PC-9 (cell line): ENCODE results near the gene TBC1D22A. TPM values are rescaled to one million over a fixed set of nuclear protein-coding genes. Genes with fewer than 3 reads are reported as not detected.
A peak's percentile ranks its signal among the peaks of the same experiment; 100 is the strongest.

Source experiments
- BruUV-seq: library from RNA; stranded (reverse); fragments of 400-500 nt; replicated peaks from 2 replicates; lab custom pipeline; 2021; lab: Mats Ljungman, UMichigan
- CTCF ChIA-PET: fragments of 300-600 bp; sonication (Branson Sonifier 250); formaldehyde crosslinking; loops from one replicate; lab custom pipeline; 2022; ENCODE audit warnings: antibody characterized with exemption; lab: Charles Lee
- POLR2A ChIA-PET: fragments of 300-600 bp; sonication (Branson Sonifier 250); formaldehyde crosslinking; loops from one replicate; lab custom pipeline; 2022; ENCODE audit warnings: antibody characterized with exemption; ENCODE audit not compliant: unreplicated experiment; lab: Charles Lee
- DNase-seq, 2 experiments: peaks; one replicate each; pipeline versions ENCODE4 v3.0.0 to v3.0.0-alpha.2; 2015 to 2022; ENCODE audit warnings: mixed read lengths in 1 of 2
- H2AFZ ChIP-seq: fragments of 200-600 bp; sonication (generic); 2 replicates; pipeline ENCODE4 v1.8.1; 2017; ENCODE audit warnings: antibody characterized with exemption
- H3F3A ChIP-seq: fragments of 200-600 bp; sonication (generic); 2 replicates; pipeline ENCODE4 v1.8.1; 2017; ENCODE audit warnings: antibody characterized with exemption, mild to moderate bottlenecking, low read depth; ENCODE audit not compliant: insufficient read depth
- H3K27ac ChIP-seq: fragments of 200-600 bp; sonication (generic); 2 replicates; pipeline ENCODE4 v1.6.1; 2016; ENCODE audit warnings: mixed run types
- H3K27me3 ChIP-seq: fragments of 200-600 bp; sonication (generic); 2 replicates; pipeline ENCODE4 v1.6.1; 2016; ENCODE audit warnings: low read depth, mixed run types; ENCODE audit not compliant: insufficient read depth
- H3K36me3 ChIP-seq: fragments of 200-600 bp; sonication (generic); 2 replicates; pipeline ENCODE4 v1.6.1; 2016; ENCODE audit warnings: low read depth, mixed run types
- H3K4me1 ChIP-seq: fragments of 200-600 bp; sonication (generic); replicated peaks from 2 replicates; pipeline ENCODE4 v1.6.1; 2016; ENCODE audit warnings: mixed run types; ENCODE audit not compliant: insufficient read depth
- H3K4me2 ChIP-seq: fragments of 200-600 bp; sonication (generic); 2 replicates; pipeline ENCODE4 v1.6.1; 2017; ENCODE audit warnings: mixed run types
- H3K4me3 ChIP-seq: fragments of 200-600 bp; sonication (generic); 2 replicates; pipeline ENCODE4 v1.6.1; 2016; ENCODE audit warnings: mixed run types
- H3K79me2 ChIP-seq: fragments of 200-600 bp; sonication (generic); 2 replicates; pipeline ENCODE4 v1.6.1; 2017; ENCODE audit warnings: low read depth, mixed run types
- H3K9me2 ChIP-seq: fragments of 200-600 bp; sonication (generic); 2 replicates; pipeline ENCODE4 v1.8.1; 2017; ENCODE audit warnings: mild to moderate bottlenecking; ENCODE audit not compliant: insufficient read depth
- H3K9me3 ChIP-seq: fragments of 200-600 bp; sonication (generic); 2 replicates; pipeline ENCODE4 v1.8.1; 2016; ENCODE audit warnings: low read depth; ENCODE audit not compliant: insufficient read depth
- H4K20me1 ChIP-seq: fragments of 200-600 bp; sonication (generic); 2 replicates; pipeline ENCODE4 v1.8.1; 2017; ENCODE audit not compliant: insufficient read depth
- CTCF ChIP-seq: fragments of 200-600 bp; sonication (generic); conservative IDR thresholded peaks from 2 replicates; pipeline ENCODE4 v1.6.1; 2017; ENCODE audit warnings: mixed run types, antibody characterized with exemption, mild to moderate bottlenecking, moderate library complexity
- EZH2 ChIP-seq: fragments of 200-600 bp; sonication (generic); IDR thresholded peaks from 2 replicates; pipeline ENCODE4 v1.8.0; 2017; ENCODE audit warnings: antibody characterized with exemption, low read depth
- intact Hi-C: fragments of 100-400 bp; cut with micrococcal nuclease; formaldehyde crosslinking; loops from one replicate; pipeline ENCODE4 v1.10.0; 2022; ENCODE audit not compliant: unreplicated experiment
- total RNA-seq: library from RNA; stranded (reverse); gene quantifications from 2 replicates; pipeline ENCODE4 v1.2.3, GENCODE V29; 2021

Gene TBC1D22A
- total RNA-seq, 1 experiment from 2014 or later, result 40.3 TPM

- Histone ChIP-seq H4K20me1 (peaks cover 50% of the 10 kb centered on the region), H3K4me2 (no peak overlapping the region), H3K4me1 (no peaks in the 10 kb centered on the region), H3K79me2 (0 out of 2 replicates have a peak, but pooled peaks cover 5% of the 10 kb centered on the region), H3K9me2 (no peaks in the 10 kb centered on the region), H3K27ac (no peak overlapping the region), H3F3A (no peaks in the 10 kb centered on the region), H3K4me3 (no peak overlapping the region), H3K9me3 (no peaks in the 10 kb centered on the region), H2AFZ (no peak overlapping the region), H3K36me3 (no peaks in the 10 kb centered on the region), H3K27me3 (no peaks in the 10 kb centered on the region)
- DNase-seq, result no peak
- intact Hi-C loops, result no loop called here
- ChIA-PET CTCF (no interaction called here), POLR2A (no interaction called here)
- no TSS peak for BruUV-seq
- TF ChIP-seq EZH2, result no peak
- TF ChIP-seq CTCF, result no peak
These were observed 93.2 kb downstream of the TBC1D22A start for GRCh38 chr22:46855681-46856080.

DNA sequence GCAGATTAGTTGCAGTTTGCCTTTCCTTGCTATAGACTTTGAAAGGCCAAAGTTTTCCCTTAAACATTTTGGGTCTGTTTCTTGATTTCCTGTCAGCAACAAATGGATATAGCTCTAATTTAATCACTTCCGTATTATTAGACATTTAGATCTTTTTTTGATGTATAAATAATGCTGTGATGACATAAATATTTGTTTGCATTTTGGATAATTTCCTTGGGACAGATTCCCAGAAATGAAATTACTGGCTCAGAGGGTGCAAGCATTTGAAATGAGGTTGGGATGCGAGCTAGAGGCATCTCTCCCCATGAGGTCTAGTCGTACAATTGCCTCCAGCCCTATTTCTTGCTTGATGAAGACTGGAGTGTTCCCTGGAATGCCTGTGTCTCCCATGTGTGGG is 94.2 kb downstream of the TBC1D22A start:
- H3K79me2 ChIP-seq, result peaks cover 11% of the 10 kb centered on the region; the same call in 1 of the 2 replicates
- no peaks in the 10 kb centered on the region for H3K4me1 ChIP-seq
- peaks cover 44% of the 10 kb centered on the region for H4K20me1 ChIP-seq
- ChIA-PET POLR2A (no interaction called here), CTCF (no interaction called here)
- H3K9me3 ChIP-seq, result no peaks in the 10 kb centered on the region
- no peaks in the 10 kb centered on the region for H3K36me3 ChIP-seq
- H3K9me2 ChIP-seq, result no peaks in the 10 kb centered on the region
- no peaks in the 10 kb centered on the region for H3K27me3 ChIP-seq
- H3F3A ChIP-seq, result no peaks in the 10 kb centered on the region
- no peak overlapping the region for H3K4me3 ChIP-seq
- no TSS peak for BruUV-seq
- H2AFZ ChIP-seq, result no peak overlapping the region
- H3K27ac ChIP-seq, result no peak overlapping the region
- no peak overlapping the region for H3K4me2 ChIP-seq
- no peak for TF ChIP-seq CTCF
- TF ChIP-seq EZH2, result no peak
- intact Hi-C loops, result no loop called here
- peak in 1 of 2 experiments; percentile 10 for DNase-seq

DNA sequence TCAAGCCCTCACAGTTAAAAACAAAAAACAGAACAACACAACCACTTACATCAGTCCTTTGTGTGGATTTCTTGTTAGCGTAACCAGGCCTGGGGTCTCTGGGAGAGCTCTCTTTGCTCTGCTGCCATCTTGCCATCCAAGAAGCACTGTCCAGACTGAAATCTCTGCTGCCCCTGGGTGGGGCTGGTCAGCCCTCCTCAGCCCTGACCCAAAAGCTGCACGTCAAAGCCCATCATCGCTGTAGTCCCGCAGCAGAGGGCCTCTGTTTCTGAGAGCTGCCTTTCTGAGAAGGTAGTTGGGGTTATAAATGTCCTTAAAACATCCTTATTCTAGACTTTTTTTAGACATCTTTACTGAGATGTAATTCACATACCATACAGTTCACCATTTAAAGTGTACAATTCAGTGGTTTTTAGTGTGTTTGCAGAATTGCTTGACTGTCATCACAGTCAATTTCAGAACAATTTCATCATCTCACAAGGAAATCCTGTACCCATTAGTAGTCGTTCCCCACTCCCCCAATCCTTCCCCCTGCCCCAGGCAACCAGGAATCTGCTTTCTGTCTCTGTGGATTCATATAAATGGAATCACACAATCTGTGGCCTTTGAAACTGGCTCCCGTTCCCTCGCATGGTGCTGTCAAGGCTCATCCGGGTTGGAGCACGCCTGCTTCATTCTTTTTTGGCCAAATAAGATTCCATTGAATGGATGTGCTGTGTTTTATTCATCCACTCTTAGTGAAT is 94.9 kb downstream of the TBC1D22A start:
- no peaks in the 10 kb centered on the region for H3K9me2 ChIP-seq
- CTCF ChIA-PET, result no interaction called here

More for the DNA sequence above, 94.9 kb downstream of the TBC1D22A start:
- POLR2A ChIA-PET, result no interaction called here
- Histone ChIP-seq H3K27me3 (no peaks in the 10 kb centered on the region), H3K9me3 (no peaks in the 10 kb centered on the region), H4K20me1 (peaks cover 48% of the 10 kb centered on the region), H3K79me2 (peaks cover 11% of the 10 kb centered on the region; the same call in 1 of the 2 replicates), H3K36me3 (no peaks in the 10 kb centered on the region), H3K4me3 (no peak overlapping the region), H3K4me2 (no peak overlapping the region), H3F3A (no peaks in the 10 kb centered on the region), H3K4me1 (no peaks in the 10 kb centered on the region), H3K27ac (no peak overlapping the region), H2AFZ (no peak overlapping the region)
- TF ChIP-seq EZH2, result no peak
- TF ChIP-seq CTCF, result no peak
- DNase-seq, result peak in 1 of 2 experiments; percentile 34
- intact Hi-C loops, result no loop called here
- BruUV-seq, result no TSS peak
